ENCODE measurements around the gene LRP11. TPM values are rescaled to one million over a fixed set of nuclear protein-coding genes. Genes with fewer than 3 reads are reported as not detected.

LRP11 gene
- total and polyA plus RNA-seq, 2 of the 13 experiments (the other 11 are each of a cell fraction or from before 2014, with no cell fraction given), result 32.4 to 48.9 TPM

- TF ChIP-seq, protein P1, sequence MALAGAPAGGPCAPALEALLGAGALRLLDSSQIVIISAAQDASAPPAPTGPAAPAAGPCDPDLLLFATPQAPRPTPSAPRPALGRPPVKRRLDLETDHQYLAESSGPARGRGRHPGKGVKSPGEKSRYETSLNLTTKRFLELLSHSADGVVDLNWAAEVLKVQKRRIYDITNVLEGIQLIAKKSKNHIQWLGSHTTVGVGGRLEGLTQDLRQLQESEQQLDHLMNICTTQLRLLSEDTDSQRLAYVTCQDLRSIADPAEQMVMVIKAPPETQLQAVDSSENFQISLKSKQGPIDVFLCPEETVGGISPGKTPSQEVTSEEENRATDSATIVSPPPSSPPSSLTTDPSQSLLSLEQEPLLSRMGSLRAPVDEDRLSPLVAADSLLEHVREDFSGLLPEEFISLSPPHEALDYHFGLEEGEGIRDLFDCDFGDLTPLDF (CRISPR knock-in tag; IDR thresholded peaks at IDR 0.05), result no peak
- TF ChIP-seq ZBTB38 (CRISPR knock-in tag; IDR thresholded peaks at IDR 0.05), result no peak
- no peak for TF ChIP-seq ZNF609 (CRISPR knock-in tag; IDR thresholded peaks at IDR 0.05; ENCODE audit: borderline replicate concordance)
- TF ChIP-seq NFKBIZ (CRISPR knock-in tag; IDR thresholded peaks at IDR 0.05), result no peak
- no peak for TF ChIP-seq ZNF740 (CRISPR knock-in tag; IDR thresholded peaks at IDR 0.05)
- TF ChIP-seq NR2C2 (CRISPR knock-in tag; IDR thresholded peaks at IDR 0.05; ENCODE audit: borderline replicate concordance), result no peak
- TF ChIP-seq REPIN1 (CRISPR knock-in tag; IDR thresholded peaks at IDR 0.05; ENCODE audit: borderline replicate concordance, low read depth), result no peak
- TF ChIP-seq RXRB (CRISPR knock-in tag; IDR thresholded peaks at IDR 0.05; ENCODE audit: borderline replicate concordance), result no peak
- TF ChIP-seq ZSCAN5A (CRISPR knock-in tag; IDR thresholded peaks at IDR 0.05; ENCODE audit: borderline replicate concordance), result no peak
- no peak for TF ChIP-seq ZNF124 (CRISPR knock-in tag; IDR thresholded peaks at IDR 0.05)
- TF ChIP-seq, protein P2, sequence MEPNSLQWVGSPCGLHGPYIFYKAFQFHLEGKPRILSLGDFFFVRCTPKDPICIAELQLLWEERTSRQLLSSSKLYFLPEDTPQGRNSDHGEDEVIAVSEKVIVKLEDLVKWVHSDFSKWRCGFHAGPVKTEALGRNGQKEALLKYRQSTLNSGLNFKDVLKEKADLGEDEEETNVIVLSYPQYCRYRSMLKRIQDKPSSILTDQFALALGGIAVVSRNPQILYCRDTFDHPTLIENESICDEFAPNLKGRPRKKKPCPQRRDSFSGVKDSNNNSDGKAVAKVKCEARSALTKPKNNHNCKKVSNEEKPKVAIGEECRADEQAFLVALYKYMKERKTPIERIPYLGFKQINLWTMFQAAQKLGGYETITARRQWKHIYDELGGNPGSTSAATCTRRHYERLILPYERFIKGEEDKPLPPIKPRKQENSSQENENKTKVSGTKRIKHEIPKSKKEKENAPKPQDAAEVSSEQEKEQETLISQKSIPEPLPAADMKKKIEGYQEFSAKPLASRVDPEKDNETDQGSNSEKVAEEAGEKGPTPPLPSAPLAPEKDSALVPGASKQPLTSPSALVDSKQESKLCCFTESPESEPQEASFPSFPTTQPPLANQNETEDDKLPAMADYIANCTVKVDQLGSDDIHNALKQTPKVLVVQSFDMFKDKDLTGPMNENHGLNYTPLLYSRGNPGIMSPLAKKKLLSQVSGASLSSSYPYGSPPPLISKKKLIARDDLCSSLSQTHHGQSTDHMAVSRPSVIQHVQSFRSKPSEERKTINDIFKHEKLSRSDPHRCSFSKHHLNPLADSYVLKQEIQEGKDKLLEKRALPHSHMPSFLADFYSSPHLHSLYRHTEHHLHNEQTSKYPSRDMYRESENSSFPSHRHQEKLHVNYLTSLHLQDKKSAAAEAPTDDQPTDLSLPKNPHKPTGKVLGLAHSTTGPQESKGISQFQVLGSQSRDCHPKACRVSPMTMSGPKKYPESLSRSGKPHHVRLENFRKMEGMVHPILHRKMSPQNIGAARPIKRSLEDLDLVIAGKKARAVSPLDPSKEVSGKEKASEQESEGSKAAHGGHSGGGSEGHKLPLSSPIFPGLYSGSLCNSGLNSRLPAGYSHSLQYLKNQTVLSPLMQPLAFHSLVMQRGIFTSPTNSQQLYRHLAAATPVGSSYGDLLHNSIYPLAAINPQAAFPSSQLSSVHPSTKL (CRISPR knock-in tag; IDR thresholded peaks at IDR 0.05), result peak; percentile 37; the same call in 1 of the 2 replicates
- TF ChIP-seq ATF6 (CRISPR knock-in tag; conservative IDR thresholded peaks at IDR 0.05), result no peak
- no peak for TF ChIP-seq ZNF816 (CRISPR knock-in tag; IDR thresholded peaks at IDR 0.05; ENCODE audit: borderline replicate concordance)
- no peak for TF ChIP-seq HOXA5 (CRISPR knock-in tag; IDR thresholded peaks at IDR 0.05)
These were observed 3.9 kb upstream of the LRP11 start (continued) for GRCh38 chr6:149867876-149868640.
